Adrenal gland (tissue), 12 donors: Measurements from ENCODE around the gene SKIC3. TPM values are rescaled to one million over a fixed set of nuclear protein-coding genes. Genes with fewer than 3 reads are reported as not detected.

ENCODE experiments used
- DNase-seq, 7 donors: peaks; one replicate each; pipeline ENCODE4 v3.0.0-alpha.2; 2019 to 2020
- H3K27ac ChIP-seq, 5 donors: fragments of 200-600 bp; sonication (generic) in 4 of 5; 1 replicate in 3 of 5; 2 replicates in 2 of 5; pipeline versions ENCODE4 v1.5.1 to v1.8.0; 2016 to 2020; ENCODE audit warnings: mild to moderate bottlenecking in 1 of 5
- H3K27me3 ChIP-seq: fragments of 200-600 bp; 2 replicates; pipeline ENCODE4 v1.8.0; 2021
- H3K36me3 ChIP-seq, 2 donors: fragments of 200-600 bp; replicated peaks in 1 of 2; 1 replicate in 1 of 2; 2 replicates in 1 of 2; pipeline versions ENCODE4 v1.5.1 to v1.8.0; 2018 to 2022
- H3K4me1 ChIP-seq, 2 donors: fragments of 200-600 bp; replicated peaks in 1 of 2; 1 replicate in 1 of 2; 2 replicates in 1 of 2; pipeline versions ENCODE4 v1.5.1 to v1.8.0; 2018 to 2021
- H3K4me3 ChIP-seq, 4 donors: fragments of 200-600 bp; sonication (generic) in 3 of 4; one replicate each; pipeline ENCODE4 v1.5.1; 2016 to 2018
- H3K9me3 ChIP-seq, 3 donors: fragments of 200-600 bp; sonication (generic) in 1 of 3; replicated peaks in 1 of 3; 1 replicate in 2 of 3; 2 replicates in 1 of 3; pipeline versions ENCODE4 v1.5.1 to v1.8.0; 2016 to 2021
- POLR2A ChIP-seq, 2 donors: fragments of 450-650 bp; IDR thresholded peaks; one replicate each; pipeline ENCODE4 v1.6.1; 2017; ENCODE audit warnings: antibody characterized with exemption in 2 of 2, mild to moderate bottlenecking in 2 of 2, moderate library complexity in 1 of 2
- WGBS, 4 donors: extraction: QIAGEN DNeasy Blood & Tissue Kit in 2 of 4; methylation state at CpG; one replicate each; pipeline versions ENCODE4 v1.1.5 to v1.1.7; 2013 to 2017; 5-methylcytosine and 5-hydroxymethylcytosine counted together
- intact Hi-C, 2 donors: fragments of 100-400 bp; cut with DNase I; formaldehyde crosslinking; loops; one replicate each; pipeline versions ENCODE4 v1.14.1 to v1.15.0; 2022 to 2023
- polyA plus RNA-seq, 3 donors: library from polyadenylated mRNA; stranded (reverse); fragments of 200-250 nt in 2 of 3; fragments of 350-450 nt in 1 of 3; fragmentation: Illumina TruSeq in 1 of 3; extraction: RNeasy Lipid Tissue Mini Kit (QIAGEN cat#74804) in 1 of 3; gene quantifications; one replicate each; pipeline ENCODE4 v1.2.3, GENCODE V29; 2013 to 2014
- total RNA-seq, 9 donors: library from RNA; depleted of rRNA in 4 of 9; stranded (reverse); fragments of >200 nt in 4 of 9; fragments of 120-200 nt in 1 of 9; fragmentation: NEBNext Ultra II Directional in 1 of 9; extraction: Animal tissue kit (Norgen Biotek cat#: 25700) in 1 of 9; gene quantifications; one replicate each; pipeline versions ENCODE4 v1.1.0 to v1.2.4, GENCODE V29; 2013 to 2023
- TF ChIP-seq, protein P1 (sequence below), 6 experiments: fragments of 450-650 bp in 4 of 6; fragments of 200-600 bp in 2 of 6; sonication (generic) in 1 of 6; IDR thresholded peaks; 1 replicate in 5 of 6; 2 replicates in 1 of 6; pipeline versions ENCODE4 v1.5.1 to v1.8.0; 2016 to 2021; ENCODE audit warnings: antibody characterized with exemption in 6 of 6, mild to moderate bottlenecking in 2 of 6, moderate library complexity in 1 of 6
- donor health status: healthy with polysubstance abuse.
- donor health status: Bipolar disorder and iron deficiency.
- donor health status: DM: yes; HTN: yes; CAD: no.
- donor health status: DM: no; HTN: no; CAD: no.
- donor health status: DM: no; HTN: no; CAD: no.
- donor health status: DM: yes; HTN: yes; CAD: no.

Gene SKIC3
- total and polyA plus RNA-seq, 12 donors, result 17.5 to 108 (median 73.3) TPM

DNA sequence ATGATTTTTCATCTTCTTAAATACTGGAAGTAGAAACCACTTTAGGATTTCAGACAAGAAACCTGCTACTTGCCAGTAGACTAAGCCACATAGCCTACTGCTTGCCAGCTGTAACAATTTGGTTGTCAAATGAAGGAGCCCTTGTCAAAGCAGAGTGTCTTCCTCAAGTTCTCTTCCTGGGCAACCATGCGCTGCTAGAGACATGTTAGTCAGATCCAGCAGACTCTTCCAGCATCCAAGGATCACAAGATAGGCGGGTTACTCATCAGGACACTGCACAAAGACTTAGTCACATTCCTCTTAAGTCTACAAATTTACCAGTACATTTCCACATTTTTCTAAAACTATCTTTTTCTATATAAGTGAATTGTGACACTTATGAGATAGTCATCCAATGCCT, 24.4 kb downstream of the SKIC3 start:
- Histone ChIP-seq H3K36me3 (peaks cover 0 to 28% of the 10 kb centered on the region in 2 donors), H3K27ac (no peak overlapping the region), H3K27me3 (no peaks in the 10 kb centered on the region), H3K4me3 (no peak overlapping the region), H3K4me1 (peaks cover 0 to 15% of the 10 kb centered on the region in 2 donors), H3K9me3 (no peaks in the 10 kb centered on the region)
- 64 to 90% (median 79%) methylated on average over 2 of the region's 2 CpGs for WGBS, 4 donors
- intact Hi-C loops, result no loop called here
- peak; percentile 22 to 72 (median 53) for DNase-seq
- no peak for TF ChIP-seq POLR2A (IDR thresholded peaks at IDR 0.05)
- TF ChIP-seq, protein P1, sequence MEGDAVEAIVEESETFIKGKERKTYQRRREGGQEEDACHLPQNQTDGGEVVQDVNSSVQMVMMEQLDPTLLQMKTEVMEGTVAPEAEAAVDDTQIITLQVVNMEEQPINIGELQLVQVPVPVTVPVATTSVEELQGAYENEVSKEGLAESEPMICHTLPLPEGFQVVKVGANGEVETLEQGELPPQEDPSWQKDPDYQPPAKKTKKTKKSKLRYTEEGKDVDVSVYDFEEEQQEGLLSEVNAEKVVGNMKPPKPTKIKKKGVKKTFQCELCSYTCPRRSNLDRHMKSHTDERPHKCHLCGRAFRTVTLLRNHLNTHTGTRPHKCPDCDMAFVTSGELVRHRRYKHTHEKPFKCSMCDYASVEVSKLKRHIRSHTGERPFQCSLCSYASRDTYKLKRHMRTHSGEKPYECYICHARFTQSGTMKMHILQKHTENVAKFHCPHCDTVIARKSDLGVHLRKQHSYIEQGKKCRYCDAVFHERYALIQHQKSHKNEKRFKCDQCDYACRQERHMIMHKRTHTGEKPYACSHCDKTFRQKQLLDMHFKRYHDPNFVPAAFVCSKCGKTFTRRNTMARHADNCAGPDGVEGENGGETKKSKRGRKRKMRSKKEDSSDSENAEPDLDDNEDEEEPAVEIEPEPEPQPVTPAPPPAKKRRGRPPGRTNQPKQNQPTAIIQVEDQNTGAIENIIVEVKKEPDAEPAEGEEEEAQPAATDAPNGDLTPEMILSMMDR (IDR thresholded peaks at IDR 0.05), result no peak

- Histone ChIP-seq H3K27ac (no peak overlapping the region), H3K27me3 (no peaks in the 10 kb centered on the region), H3K4me1 (peaks cover 0 to 6% of the 10 kb centered on the region in 2 donors), H3K9me3 (no peaks in the 10 kb centered on the region), H3K36me3 (peaks cover 0 to 44% of the 10 kb centered on the region in 2 donors), H3K4me3 (no peak overlapping the region)
- no peak for DNase-seq
- intact Hi-C loops, result no loop called here
- TF ChIP-seq POLR2A (IDR thresholded peaks at IDR 0.05), result no peak
- TF ChIP-seq, protein P1 (IDR thresholded peaks at IDR 0.05), result no peak
These were observed 26.2 kb downstream of the SKIC3 start for GRCh38 chr5:95528565-95528964.

DNA sequence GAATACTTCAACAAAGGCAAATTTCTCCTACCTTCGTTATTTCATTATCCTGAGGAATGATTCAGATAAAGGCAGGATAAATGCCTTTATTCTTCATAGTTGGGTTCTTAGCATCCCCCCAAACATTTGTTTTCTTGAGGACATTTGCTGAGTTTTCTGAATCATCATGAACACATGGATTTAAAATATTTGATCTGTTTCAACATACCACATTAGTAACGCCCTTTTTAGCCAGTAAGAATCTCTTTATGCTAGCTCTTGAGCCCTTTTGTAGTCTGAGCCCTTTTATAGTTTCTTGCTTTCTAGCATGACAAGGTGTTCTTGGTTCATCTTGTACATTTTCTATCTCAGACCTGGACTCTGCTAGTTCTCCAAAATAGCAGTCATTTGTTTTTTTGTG, 27.9 kb downstream of the SKIC3 start:
- TF ChIP-seq, protein P1 (IDR thresholded peaks at IDR 0.05), result no peak
- TF ChIP-seq POLR2A (IDR thresholded peaks at IDR 0.05), result no peak
- no peak overlapping the region for H3K27ac ChIP-seq
- 93 to 99% (median 98%) methylated on average over 2 of the region's 2 CpGs for WGBS, 4 donors
- H3K27me3 ChIP-seq, result no peaks in the 10 kb centered on the region
- peaks cover 0 to 51% of the 10 kb centered on the region in 2 donors for H3K36me3 ChIP-seq
- no peak overlapping the region for H3K4me3 ChIP-seq
- no peaks in the 10 kb centered on the region for H3K4me1 ChIP-seq
- intact Hi-C loops, result no loop called here
- no peaks in the 10 kb centered on the region for H3K9me3 ChIP-seq
- no peak for DNase-seq

- peaks cover 0 to 51% of the 10 kb centered on the region in 2 donors for H3K36me3 ChIP-seq
- TF ChIP-seq, protein P1 (IDR thresholded peaks at IDR 0.05), result no peak
- TF ChIP-seq POLR2A (IDR thresholded peaks at IDR 0.05), result no peak
- H3K4me1 ChIP-seq, result no peaks in the 10 kb centered on the region
- no peaks in the 10 kb centered on the region for H3K9me3 ChIP-seq
- no peak overlapping the region for H3K27ac ChIP-seq
- intact Hi-C loops, result no loop called here
- no peak overlapping the region for H3K4me3 ChIP-seq
- no peak for DNase-seq
- no peaks in the 10 kb centered on the region for H3K27me3 ChIP-seq
- WGBS, 4 donors, result 89 to 95% (median 92%) methylated on average over 2 of the region's 2 CpGs
These were observed 30.4 kb downstream of the SKIC3 start for GRCh38 chr5:95524423-95524822.
